Mucosa of descending colon (tissue), 3 donors: ENCODE results near the gene NKX6-1. TPM values are rescaled to one million over a fixed set of nuclear protein-coding genes. Genes with fewer than 3 reads are reported as not detected.

ENCODE experiments used
- ATAC-seq: fragments of 200-7000 bp; cut with Tn5 transposase; one replicate; pipeline ENCODE4 v1.9.1; 2020; ENCODE audit warnings: mild to moderate bottlenecking, moderate library complexity
- DNase-seq, 3 donors: peaks; one replicate each; pipeline ENCODE4 v3.0.0-alpha.2; 2020
- H3K36me3 ChIP-seq: fragments of 200-600 bp; one replicate; pipeline ENCODE4 v1.8.0; 2021; ENCODE audit warnings: low read depth, mild to moderate bottlenecking
- H3K4me1 ChIP-seq: fragments of 200-600 bp; one replicate; pipeline ENCODE4 v1.8.0; 2021; ENCODE audit warnings: low read depth, mild to moderate bottlenecking
- H3K4me3 ChIP-seq: fragments of 200-600 bp; one replicate; pipeline ENCODE4 v1.8.0; 2021; ENCODE audit warnings: mild to moderate bottlenecking
- H3K9me3 ChIP-seq: fragments of 200-600 bp; one replicate; pipeline ENCODE4 v1.8.0; 2021; ENCODE audit warnings: mild to moderate bottlenecking
- CTCF ChIP-seq: fragments of 200-600 bp; IDR thresholded peaks from one replicate; pipeline ENCODE4 v1.8.0; 2022; ENCODE audit warnings: antibody characterized with exemption, mild to moderate bottlenecking
- intact Hi-C, 2 donors: fragments of 100-400 bp; cut with DNase I in 1 of 2; cut with micrococcal nuclease in 1 of 2; formaldehyde crosslinking; loops; one replicate each; pipeline versions ENCODE4 v1.11.0 to v1.11.1; 2022; cut with DNase I, micrococcal nuclease
- long read RNA-seq, 2 donors: library from polyadenylated mRNA; unstranded; transcript quantifications; one replicate each; pipeline ENCODE4 v2.0.0, GENCODE V29; 2019 to 2021
- total RNA-seq, 3 donors: library from RNA; stranded (reverse); fragmentation: NEBNext Ultra II Directional in 2 of 3; extraction: Animal tissue kit (Norgen Biotek cat#: 25700) in 2 of 3; gene quantifications; one replicate each; pipeline versions ENCODE4 v1.2.1 to v1.2.4, GENCODE V29; 2021 to 2023
- donor health status: DM: no; HTN: no; CAD: no; lungs with moderate emphysema.
- donor health status: DM: no; HTN: no; CAD: no.
- donor health status: DM: no; HTN: yes; CAD: no.

NKX6-1 gene
- not detected for total RNA-seq
- long read RNA-seq, donor 1: 0 reads
- long read RNA-seq, donor 2: 0 reads

- Histone ChIP-seq H3K9me3 (no peaks in the 10 kb centered on the region), H3K4me3 (no peak within 1 kb of the TSS), H3K36me3 (no peaks in the 10 kb centered on the region), H3K4me1 (peaks cover 35% of the 10 kb centered on the region)
- peak; percentile 89 for ATAC-seq
- intact Hi-C loops: no loop called here
- no peak for TF ChIP-seq CTCF
- peak; percentile 65 to 74 (median 71) for DNase-seq
Observed at GRCh38 chr4:84498935-84499623, at the start of gene NKX6-1. Gene NKX6-1, minus strand, starts transcription at chr4:84499292. Its CDS starts 1,064 bp downstream, at chr4:84498228.

DNA sequence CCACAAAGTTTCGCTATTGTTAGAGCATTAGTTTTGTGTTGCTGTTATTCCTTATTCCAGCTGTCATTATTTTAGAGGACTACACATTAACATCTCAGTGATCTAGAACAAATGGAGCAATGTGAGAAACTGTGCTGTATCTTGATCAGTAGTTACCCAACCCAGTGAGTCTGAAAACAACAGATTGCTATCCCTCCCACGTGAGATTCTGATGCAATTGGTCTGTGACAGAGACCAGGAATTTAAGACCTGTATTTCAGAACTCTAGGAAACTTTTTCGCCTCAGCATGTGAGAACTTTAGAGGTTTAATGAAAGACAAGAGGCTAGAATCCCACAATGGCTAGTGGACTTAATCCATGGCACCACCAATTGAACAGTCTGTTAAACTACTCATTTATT lies 48.1 kb upstream of the NKX6-1 start:
- ATAC-seq: no peak
- no peaks in the 10 kb centered on the region for H3K4me1 ChIP-seq
- intact Hi-C loops: no loop called here
- no peak for DNase-seq
- H3K36me3 ChIP-seq: no peaks in the 10 kb centered on the region
- H3K9me3 ChIP-seq: no peaks in the 10 kb centered on the region
- H3K4me3 ChIP-seq: no peak overlapping the region
- TF ChIP-seq CTCF: no peak

DNA sequence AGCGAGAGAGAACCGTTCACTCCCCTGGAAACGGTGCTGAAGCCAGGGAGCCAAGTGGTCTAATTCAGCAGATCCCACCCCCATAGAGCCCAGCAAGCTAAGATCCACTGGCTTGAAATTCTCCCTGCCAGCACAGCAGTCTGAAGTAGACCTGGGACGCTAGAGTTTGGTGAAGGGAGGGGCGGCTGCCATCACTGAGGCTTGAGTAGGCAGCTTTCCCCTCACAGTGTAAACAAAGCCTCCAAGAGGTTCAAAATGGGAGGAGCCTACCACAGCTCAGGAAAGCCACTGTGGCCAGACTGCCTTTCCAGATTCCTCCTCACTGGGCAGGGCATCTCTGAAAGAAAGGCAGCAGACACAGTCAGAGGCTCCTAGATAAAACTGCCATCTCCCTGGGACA lies 46.0 kb upstream of the NKX6-1 start:
- Histone ChIP-seq H3K4me1 (no peaks in the 10 kb centered on the region), H3K36me3 (no peaks in the 10 kb centered on the region), H3K9me3 (no peaks in the 10 kb centered on the region), H3K4me3 (no peak overlapping the region)
- DNase-seq (no peak), ATAC-seq (no peak)
- intact Hi-C loops: no loop called here
- TF ChIP-seq CTCF: no peak

- TF ChIP-seq CTCF: no peak
- ATAC-seq (no peak), DNase-seq (no peak)
- intact Hi-C loops: no loop called here
- no peaks in the 10 kb centered on the region for H3K4me1 ChIP-seq
- H3K4me3 ChIP-seq: no peak overlapping the region
- H3K9me3 ChIP-seq: no peaks in the 10 kb centered on the region
- no peaks in the 10 kb centered on the region for H3K36me3 ChIP-seq
Observed at GRCh38 chr4:84535901-84536300, 36.8 kb upstream of the NKX6-1 start.

DNA sequence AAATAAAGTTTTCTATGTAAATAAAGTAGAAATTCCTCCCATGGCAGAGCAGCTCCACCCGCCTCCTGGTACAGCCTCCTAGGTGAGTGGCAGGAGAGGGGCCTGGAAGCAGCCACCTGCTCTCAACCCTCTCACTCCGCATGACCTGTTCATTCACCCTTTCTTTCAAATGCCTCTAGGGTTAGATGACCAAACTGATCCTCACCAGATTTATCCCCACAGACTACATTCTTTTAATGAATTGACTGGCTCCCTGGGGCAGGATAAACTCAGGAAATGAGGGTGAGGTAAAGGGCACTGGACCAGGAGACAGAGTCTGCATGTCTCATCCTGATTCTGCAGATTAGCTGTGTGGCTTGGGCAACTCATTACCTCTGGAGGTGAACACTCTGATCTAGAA lies 32.6 kb upstream of the NKX6-1 start:
- no peak for DNase-seq
- TF ChIP-seq CTCF: no peak
- intact Hi-C loops: no loop called here

More for the DNA sequence above, 32.6 kb upstream of the NKX6-1 start:
- no peaks in the 10 kb centered on the region for H3K4me1 ChIP-seq
- H3K9me3 ChIP-seq: no peaks in the 10 kb centered on the region
- no peak overlapping the region for H3K4me3 ChIP-seq
- no peak for ATAC-seq
- no peaks in the 10 kb centered on the region for H3K36me3 ChIP-seq
